IMR-90 (cell line): ENCODE results near the gene IQCE. TPM values are rescaled to one million over a fixed set of nuclear protein-coding genes. Genes with fewer than 3 reads are reported as not detected.

Experiments
- ATAC-seq: fragments of 200-7000 bp; cut with Tn5 transposase; 2 replicates; pipeline ENCODE4 v1.9.1; 2020; ENCODE audit warnings: low read depth, mild to moderate bottlenecking, moderate library complexity
- BruUV-seq: library from RNA; stranded (reverse); fragments of 400-500 nt; replicated peaks from 2 replicates; lab custom pipeline; 2021; lab: Mats Ljungman, UMichigan
- CTCF ChIA-PET: fragments of 300-600 bp; formaldehyde crosslinking; extraction: SDS; loops from one replicate; lab custom pipeline; 2021; ENCODE audit warnings: antibody characterized with exemption; lab: Yijun Ruan, JAX
- POLR2A ChIA-PET: fragments of 300-600 bp; sonication (Branson Sonifier 250); formaldehyde crosslinking; loops from one replicate; lab custom pipeline; 2022; ENCODE audit warnings: antibody characterized with exemption; ENCODE audit not compliant: unreplicated experiment; lab: Charles Lee
- DNase-seq: peaks from one replicate; pipeline ENCODE4 v3.0.0; 2013
- H2AFZ ChIP-seq: replicated peaks from 2 replicates; pipeline ENCODE3; 2013; ENCODE audit warnings: low read length, mild to moderate bottlenecking; ENCODE audit not compliant: poor library complexity
- H2AK5ac ChIP-seq: 2 replicates; pipeline ENCODE4 v1.6.1; 2013; ENCODE audit warnings: low read depth, low read length, inconsistent platforms
- H2AK9ac ChIP-seq: replicated peaks from 2 replicates; pipeline ENCODE3; 2013; ENCODE audit warnings: mild to moderate bottlenecking, low read depth, low read length, moderate library complexity; ENCODE audit not compliant: poor library complexity
- H2BK120ac ChIP-seq: 2 replicates; pipeline ENCODE4 v1.6.1; 2013; ENCODE audit warnings: low read depth, low read length, inconsistent platforms
- H2BK15ac ChIP-seq: 3 replicates; pipeline ENCODE4 v1.6.1; 2013; ENCODE audit warnings: low read depth, low read length, inconsistent platforms
- H2BK20ac ChIP-seq: 2 replicates; pipeline ENCODE4 v1.6.1; 2013; ENCODE audit warnings: low read depth, mild to moderate bottlenecking, inconsistent platforms, low read length, moderate library complexity
- H2BK5ac ChIP-seq: 2 replicates; pipeline ENCODE4 v1.6.1; 2013; ENCODE audit warnings: mild to moderate bottlenecking, low read depth, low read length, inconsistent platforms; ENCODE audit not compliant: poor library complexity, severe bottlenecking
- H3K14ac ChIP-seq: replicated peaks from 2 replicates; pipeline ENCODE4 v1.6.1; 2013; ENCODE audit warnings: low read depth, low read length, inconsistent platforms
- H3K18ac ChIP-seq: 2 replicates; pipeline ENCODE4 v1.6.1; 2013; ENCODE audit warnings: low read depth, low read length, control low read depth
- H3K23ac ChIP-seq: 2 replicates; pipeline ENCODE4 v1.6.1; 2013; ENCODE audit warnings: low read depth, low read length, inconsistent platforms
- H3K27ac ChIP-seq: 2 replicates; pipeline ENCODE4 v1.5.1; 2013; ENCODE audit warnings: mild to moderate bottlenecking, control low read depth, low read length; ENCODE audit not compliant: insufficient read depth
- H3K27me3 ChIP-seq: 2 replicates; pipeline ENCODE4 v1.6.1; 2013; ENCODE audit warnings: low read length; ENCODE audit not compliant: control insufficient read depth, insufficient read depth
- H3K36me3 ChIP-seq: 2 replicates; pipeline ENCODE4 v1.6.1; 2013; ENCODE audit warnings: low read length, mixed read lengths; ENCODE audit not compliant: control insufficient read depth, insufficient read depth
- H3K4ac ChIP-seq: 2 replicates; pipeline ENCODE4 v1.6.1; 2013; ENCODE audit warnings: low read depth, low read length, inconsistent platforms
- H3K4me1 ChIP-seq: 2 replicates; pipeline ENCODE4 v1.6.1; 2013; ENCODE audit warnings: low read length, mixed read lengths; ENCODE audit not compliant: control insufficient read depth, insufficient read depth
- H3K4me2 ChIP-seq: 2 replicates; pipeline ENCODE4 v1.6.1; 2013; ENCODE audit warnings: low read depth, mild to moderate bottlenecking, control low read depth, low read length, moderate library complexity
- H3K4me3 ChIP-seq: 2 replicates; pipeline ENCODE4 v1.5.1; 2013; ENCODE audit warnings: low read depth, mild to moderate bottlenecking, control low read depth, low read length, moderate library complexity; ENCODE audit not compliant: insufficient read depth
- H3K56ac ChIP-seq: 2 replicates; pipeline ENCODE4 v1.6.1; 2013; ENCODE audit warnings: low read length, inconsistent platforms; ENCODE audit not compliant: insufficient read depth; ENCODE audit errors: extremely low read depth
- H3K79me1 ChIP-seq, 2 experiments: 2 replicates each; pipeline ENCODE4 v1.6.1; 2013; ENCODE audit warnings: low read length in 2 of 2, inconsistent platforms in 1 of 2, low read depth in 1 of 2
- H3K9ac ChIP-seq: 2 replicates; pipeline ENCODE4 v1.6.1; 2013; ENCODE audit warnings: low read depth, low read length, control low read depth
- H3K9me1 ChIP-seq: 2 replicates; pipeline ENCODE4 v1.6.1; 2013; ENCODE audit warnings: low read length, inconsistent platforms; ENCODE audit not compliant: insufficient read depth
- H3K9me3 ChIP-seq: 2 replicates; pipeline ENCODE4 v1.6.1; 2013; ENCODE audit warnings: low read length; ENCODE audit not compliant: control insufficient read depth, insufficient read depth
- H4K20me1 ChIP-seq: 2 replicates; pipeline ENCODE4 v1.6.1; 2013; ENCODE audit warnings: low read length, inconsistent platforms; ENCODE audit not compliant: insufficient read depth
- H4K5ac ChIP-seq: 2 replicates; pipeline ENCODE4 v1.6.1; 2013; ENCODE audit warnings: mild to moderate bottlenecking, low read depth, low read length, control low read depth
- H4K8ac ChIP-seq, 2 experiments: 2 replicates each; pipeline ENCODE4 v1.6.1; 2013; ENCODE audit warnings: low read depth in 2 of 2, low read length in 2 of 2, control low read depth in 1 of 2, inconsistent platforms in 1 of 2
- H4K91ac ChIP-seq: 2 replicates; pipeline ENCODE4 v1.6.1; 2013; ENCODE audit warnings: low read depth, low read length, inconsistent platforms; ENCODE audit not compliant: insufficient read depth
- CHD1 ChIP-seq: IDR thresholded peaks from 2 replicates; pipeline ENCODE4 v1.6.1; 2012; ENCODE audit warnings: low read depth, low read length, improper control_type of control experiment
- FOS ChIP-seq: fragments of 150-350 bp; IDR thresholded peaks from 2 replicates; pipeline ENCODE4 v1.6.1; 2016; ENCODE audit warnings: low read depth, low read length
- MAZ ChIP-seq: IDR thresholded peaks from 2 replicates; pipeline ENCODE4 v1.6.1; 2012; ENCODE audit warnings: low read depth, mild to moderate bottlenecking, low read length, improper control_type of control experiment, moderate library complexity, borderline replicate concordance
- NFE2L2 ChIP-seq: fragments of 150-350 bp; IDR thresholded peaks from 2 replicates; pipeline ENCODE4 v1.6.1; 2016; ENCODE audit warnings: low read depth, mild to moderate bottlenecking, low read length
- RFX5 ChIP-seq: IDR thresholded peaks from 2 replicates; pipeline ENCODE4 v1.8.0; 2012; ENCODE audit warnings: low read depth, mild to moderate bottlenecking, low read length, moderate library complexity
- SMC3 ChIP-seq: fragments of 150-350 bp; IDR thresholded peaks from 2 replicates; pipeline ENCODE4 v1.6.1; 2016; ENCODE audit warnings: low read depth, mild to moderate bottlenecking, antibody characterized with exemption, low read length, moderate library complexity
- WGBS, 2 experiments: methylation state at CpG; one replicate each; pipeline versions ENCODE4 v1.1.5 to v1.1.7; 2013; ENCODE audit warnings: missing lambda C conversion rate in 2 of 2; ENCODE audit not compliant: insufficient read length in 1 of 2; ENCODE audit errors: extremely low coverage in 2 of 2; 5-methylcytosine and 5-hydroxymethylcytosine counted together
- dilution Hi-C: fragments of 300-500 bp; cut with HindIII; formaldehyde crosslinking; loops from one replicate; pipeline ENCODE4 v1.14.3; 2018; ENCODE audit warnings: low sequenced_read_pairs; ENCODE audit not compliant: unreplicated experiment
- in situ Hi-C: fragments of 300-500 bp; cut with MboI; formaldehyde crosslinking; loops from 3 replicates; pipeline ENCODE4 v1.14.3; 2019; ENCODE audit warnings: low sequenced_read_pairs, inconsistent platforms, mixed read lengths
- intact Hi-C: fragments of 100-400 bp; cut with micrococcal nuclease; formaldehyde crosslinking; loops from 2 replicates; pipeline ENCODE4 v1.10.0; 2022
- polyA plus RNA-seq, 3 experiments: library from polyadenylated mRNA; depleted of rRNA; stranded (reverse); fragments of >200 nt; gene quantifications; 2 replicates each; pipeline ENCODE4 v1.2.3, GENCODE V29; 2012; ENCODE audit warnings: low replicate concordance in 1 of 3
- total RNA-seq: library from RNA; depleted of rRNA; stranded (reverse); fragments of >200 nt; gene quantifications from 2 replicates; pipeline ENCODE4 v1.2.3, GENCODE V29; 2012
- TF ChIP-seq, protein P1 (sequence below): conservative IDR thresholded peaks from 2 replicates; pipeline ENCODE4 v1.5.1; 2012; ENCODE audit warnings: mild to moderate bottlenecking, low read depth, low read length, improper control_type of control experiment
- TF ChIP-seq, protein P2 (sequence below): fragments of 150-350 bp; IDR thresholded peaks from 2 replicates; pipeline ENCODE4 v1.6.1; 2016; ENCODE audit warnings: low read depth, mild to moderate bottlenecking, low read length, moderate library complexity, borderline replicate concordance
- TF ChIP-seq, protein P3 (sequence below): fragments of 150-350 bp; IDR thresholded peaks from 2 replicates; pipeline ENCODE4 v1.6.1; 2017; ENCODE audit warnings: mild to moderate bottlenecking, antibody characterized with exemption, low read length, low read depth

IQCE gene
- total and polyA plus RNA-seq, 2 of the 4 experiments (the other 2 are of a cell fraction) = 5.0 to 6.3 TPM

DNA sequence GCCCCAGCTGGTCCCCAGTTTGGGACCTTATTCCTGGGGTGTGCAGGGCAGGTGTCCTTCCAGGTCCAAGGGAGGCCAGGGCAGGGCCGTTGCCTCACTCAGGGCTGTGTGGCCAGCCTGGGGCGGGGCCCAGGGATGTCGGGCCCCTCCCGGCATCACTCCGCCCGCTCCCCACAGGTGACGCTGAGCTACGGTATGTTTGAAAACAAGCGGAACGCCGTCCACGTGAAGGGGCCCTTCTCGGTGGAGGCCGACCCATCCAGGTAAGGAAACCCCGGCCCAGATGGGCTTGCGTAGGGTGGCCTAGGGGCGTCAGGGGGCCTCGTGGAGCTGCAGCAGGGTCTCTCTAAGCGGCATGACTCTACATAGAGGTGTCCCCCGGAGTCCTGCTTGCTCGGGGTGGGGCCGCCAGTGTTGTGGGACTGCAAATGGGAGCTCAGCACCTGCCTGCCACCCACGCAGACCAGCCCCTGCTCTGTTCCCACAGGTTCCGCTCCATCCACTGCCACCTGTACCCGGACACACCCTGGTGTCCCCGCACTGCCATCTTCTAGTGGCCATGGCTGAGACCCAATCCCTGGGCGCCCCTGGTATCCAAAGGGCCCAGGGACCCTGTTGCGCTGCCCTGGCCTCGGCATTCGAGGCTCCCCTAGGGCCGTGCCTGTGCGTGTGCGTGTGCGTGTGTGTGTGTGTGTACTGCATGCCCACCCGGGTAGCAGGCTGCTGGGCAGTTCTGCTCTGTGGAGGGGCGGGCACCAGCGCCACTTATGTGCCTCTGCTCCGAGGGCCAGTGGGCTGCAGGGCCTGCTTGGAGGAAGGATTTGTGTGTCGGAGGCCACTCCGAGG is 31.9 kb upstream of the IQCE start:
- in situ Hi-C loops = no loop called here
- DNase-seq (no peak), ATAC-seq (no peak)
- Histone ChIP-seq H3K4ac (no peak overlapping the region), H3K27ac (no peak overlapping the region), H3K36me3 (no peaks in the 10 kb centered on the region), H2BK15ac (no peak overlapping the region), H4K20me1 (no peaks in the 10 kb centered on the region), H2AK5ac (0 out of 2 replicates have a peak overlapping the region, but pooled peaks have one; percentile 5), H2AFZ (peak overlapping the region; percentile 43), H2BK120ac (no peak overlapping the region), H3K9me1 (no peaks in the 10 kb centered on the region), H4K5ac (no peak overlapping the region), H3K4me3 (no peak overlapping the region), H3K14ac (no peak overlapping the region), H4K8ac (no peak overlapping the region), H2BK20ac (no peak overlapping the region), H3K4me2 (no peak overlapping the region), H3K18ac (no peak overlapping the region), H3K79me1 (peaks cover 0 to 6% of the 10 kb centered on the region in 2 experiments; a peak in 1 of 4 replicates), H3K9ac (no peak overlapping the region), H3K27me3 (no peaks in the 10 kb centered on the region), H3K56ac (no peak overlapping the region), H3K9me3 (no peaks in the 10 kb centered on the region), H2BK5ac (no peak overlapping the region), H4K91ac (no peak overlapping the region), H2AK9ac (no peak overlapping the region), H3K4me1 (peaks cover 36% of the 10 kb centered on the region), H3K23ac (no peak overlapping the region)
- dilution Hi-C loops = no loop called here
- 97% methylated on average over 31 of the region's 40 CpGs; no CpG with 5 or more reads in 1 of the 2 experiments for WGBS, 2 experiments
- no peak for TF ChIP-seq SMC3
- no peak for TF ChIP-seq FOS
- TF ChIP-seq, protein P1, sequence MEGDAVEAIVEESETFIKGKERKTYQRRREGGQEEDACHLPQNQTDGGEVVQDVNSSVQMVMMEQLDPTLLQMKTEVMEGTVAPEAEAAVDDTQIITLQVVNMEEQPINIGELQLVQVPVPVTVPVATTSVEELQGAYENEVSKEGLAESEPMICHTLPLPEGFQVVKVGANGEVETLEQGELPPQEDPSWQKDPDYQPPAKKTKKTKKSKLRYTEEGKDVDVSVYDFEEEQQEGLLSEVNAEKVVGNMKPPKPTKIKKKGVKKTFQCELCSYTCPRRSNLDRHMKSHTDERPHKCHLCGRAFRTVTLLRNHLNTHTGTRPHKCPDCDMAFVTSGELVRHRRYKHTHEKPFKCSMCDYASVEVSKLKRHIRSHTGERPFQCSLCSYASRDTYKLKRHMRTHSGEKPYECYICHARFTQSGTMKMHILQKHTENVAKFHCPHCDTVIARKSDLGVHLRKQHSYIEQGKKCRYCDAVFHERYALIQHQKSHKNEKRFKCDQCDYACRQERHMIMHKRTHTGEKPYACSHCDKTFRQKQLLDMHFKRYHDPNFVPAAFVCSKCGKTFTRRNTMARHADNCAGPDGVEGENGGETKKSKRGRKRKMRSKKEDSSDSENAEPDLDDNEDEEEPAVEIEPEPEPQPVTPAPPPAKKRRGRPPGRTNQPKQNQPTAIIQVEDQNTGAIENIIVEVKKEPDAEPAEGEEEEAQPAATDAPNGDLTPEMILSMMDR = no peak
- no peak for TF ChIP-seq RFX5
- no peak for TF ChIP-seq MAZ
- TF ChIP-seq, protein P2, sequence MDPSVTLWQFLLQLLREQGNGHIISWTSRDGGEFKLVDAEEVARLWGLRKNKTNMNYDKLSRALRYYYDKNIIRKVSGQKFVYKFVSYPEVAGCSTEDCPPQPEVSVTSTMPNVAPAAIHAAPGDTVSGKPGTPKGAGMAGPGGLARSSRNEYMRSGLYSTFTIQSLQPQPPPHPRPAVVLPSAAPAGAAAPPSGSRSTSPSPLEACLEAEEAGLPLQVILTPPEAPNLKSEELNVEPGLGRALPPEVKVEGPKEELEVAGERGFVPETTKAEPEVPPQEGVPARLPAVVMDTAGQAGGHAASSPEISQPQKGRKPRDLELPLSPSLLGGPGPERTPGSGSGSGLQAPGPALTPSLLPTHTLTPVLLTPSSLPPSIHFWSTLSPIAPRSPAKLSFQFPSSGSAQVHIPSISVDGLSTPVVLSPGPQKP = no peak
- TF ChIP-seq, protein P3, sequence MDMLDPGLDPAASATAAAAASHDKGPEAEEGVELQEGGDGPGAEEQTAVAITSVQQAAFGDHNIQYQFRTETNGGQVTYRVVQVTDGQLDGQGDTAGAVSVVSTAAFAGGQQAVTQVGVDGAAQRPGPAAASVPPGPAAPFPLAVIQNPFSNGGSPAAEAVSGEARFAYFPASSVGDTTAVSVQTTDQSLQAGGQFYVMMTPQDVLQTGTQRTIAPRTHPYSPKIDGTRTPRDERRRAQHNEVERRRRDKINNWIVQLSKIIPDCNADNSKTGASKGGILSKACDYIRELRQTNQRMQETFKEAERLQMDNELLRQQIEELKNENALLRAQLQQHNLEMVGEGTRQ = no peak
- no peak for TF ChIP-seq CHD1
- TF ChIP-seq NFE2L2 = no peak
- BruUV-seq = no TSS peak
- POLR2A ChIA-PET = no interaction called here
- CTCF ChIA-PET = no interaction called here
- intact Hi-C loops = no loop called here
